Measurements from ENCODE around the gene CCDC51. TPM values are rescaled to one million over a fixed set of nuclear protein-coding genes. Genes with fewer than 3 reads are reported as not detected.

Gene CCDC51
- total RNA-seq, 4 donors from 2014 or later = 23.4 to 33.3 (median 29.2) TPM

- no peaks in the 10 kb centered on the region for H3K9me3 ChIP-seq
- H3K27me3 ChIP-seq = no peaks in the 10 kb centered on the region
- no peak overlapping the region for H3K4me3 ChIP-seq
- no peak overlapping the region for H3K27ac ChIP-seq
- DNase-seq (ENCODE audit: low spot score in 2 of 2) = peak in 1 of 2 donors; percentile 13
- TF ChIP-seq POLR2A (IDR thresholded peaks at IDR 0.05) (no peak), EP300 (IDR thresholded peaks at IDR 0.05) (no peak)
- TF ChIP-seq, protein P1, sequence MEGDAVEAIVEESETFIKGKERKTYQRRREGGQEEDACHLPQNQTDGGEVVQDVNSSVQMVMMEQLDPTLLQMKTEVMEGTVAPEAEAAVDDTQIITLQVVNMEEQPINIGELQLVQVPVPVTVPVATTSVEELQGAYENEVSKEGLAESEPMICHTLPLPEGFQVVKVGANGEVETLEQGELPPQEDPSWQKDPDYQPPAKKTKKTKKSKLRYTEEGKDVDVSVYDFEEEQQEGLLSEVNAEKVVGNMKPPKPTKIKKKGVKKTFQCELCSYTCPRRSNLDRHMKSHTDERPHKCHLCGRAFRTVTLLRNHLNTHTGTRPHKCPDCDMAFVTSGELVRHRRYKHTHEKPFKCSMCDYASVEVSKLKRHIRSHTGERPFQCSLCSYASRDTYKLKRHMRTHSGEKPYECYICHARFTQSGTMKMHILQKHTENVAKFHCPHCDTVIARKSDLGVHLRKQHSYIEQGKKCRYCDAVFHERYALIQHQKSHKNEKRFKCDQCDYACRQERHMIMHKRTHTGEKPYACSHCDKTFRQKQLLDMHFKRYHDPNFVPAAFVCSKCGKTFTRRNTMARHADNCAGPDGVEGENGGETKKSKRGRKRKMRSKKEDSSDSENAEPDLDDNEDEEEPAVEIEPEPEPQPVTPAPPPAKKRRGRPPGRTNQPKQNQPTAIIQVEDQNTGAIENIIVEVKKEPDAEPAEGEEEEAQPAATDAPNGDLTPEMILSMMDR (IDR thresholded peaks at IDR 0.05) = no peak
- peaks cover 0 to 5% (median 0%) of the 10 kb centered on the region in 4 donors for H3K4me1 ChIP-seq
- H3K36me3 ChIP-seq = peaks cover 6 to 100% (median 11%) of the 10 kb centered on the region in 3 donors
- 93% methylated on average over 12 to 16 of the region's 16 CpGs for WGBS, 2 donors
These were observed 29.5 kb downstream of the CCDC51 start for GRCh38 chr3:48410205-48411040.

DNA sequence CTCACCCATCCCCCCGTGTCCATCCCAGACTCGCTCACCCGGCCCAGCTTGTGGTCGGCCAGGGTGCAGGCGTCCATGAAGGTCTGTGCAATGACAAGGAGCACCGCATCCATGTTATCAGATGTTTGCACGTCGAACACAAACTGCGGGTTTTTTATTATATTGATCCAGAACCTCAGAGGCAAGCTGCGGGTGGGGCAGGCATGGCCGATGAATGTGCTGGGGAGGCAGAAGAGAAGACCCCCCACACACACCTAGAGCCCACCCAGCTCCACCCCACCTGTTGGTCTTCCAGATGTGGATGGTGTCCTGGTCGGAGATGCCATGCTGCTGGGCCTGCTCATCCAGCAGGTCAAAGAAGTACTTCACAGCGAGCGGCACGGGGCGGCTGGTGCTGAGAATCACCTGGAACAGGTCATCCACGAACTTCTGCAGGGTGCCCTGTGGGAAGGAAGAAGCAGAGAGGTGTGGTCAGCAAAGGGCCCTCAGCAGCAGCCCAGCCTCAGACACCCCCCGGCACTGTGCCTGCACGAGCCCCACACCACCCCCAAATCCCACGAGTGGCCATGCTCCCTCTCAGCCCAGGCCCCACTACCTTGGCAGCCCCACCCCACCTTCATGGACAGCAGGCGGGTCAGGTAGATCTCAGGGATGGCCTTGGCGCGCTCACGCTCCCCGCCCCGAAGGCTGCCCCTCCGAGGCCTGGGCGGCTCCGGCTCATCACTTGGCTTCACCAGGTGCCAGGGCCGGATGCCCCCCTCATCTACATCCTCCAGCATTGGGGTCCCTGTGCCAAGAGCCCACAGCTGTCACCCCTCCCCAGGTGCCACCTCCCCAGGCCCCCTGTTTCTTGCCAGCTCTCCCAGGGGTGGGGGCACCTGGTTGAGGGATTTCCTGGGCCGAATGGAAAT is 30.4 kb downstream of the CCDC51 start:
- no peak for TF ChIP-seq EP300 (IDR thresholded peaks at IDR 0.05)
- no peak for TF ChIP-seq POLR2A (IDR thresholded peaks at IDR 0.05)
- TF ChIP-seq, protein P1 (IDR thresholded peaks at IDR 0.05) = no peak
- DNase-seq (ENCODE audit: low spot score in 2 of 2) = peak in 1 of 2 donors; percentile 11
- H3K27ac ChIP-seq = no peak overlapping the region

DNA sequence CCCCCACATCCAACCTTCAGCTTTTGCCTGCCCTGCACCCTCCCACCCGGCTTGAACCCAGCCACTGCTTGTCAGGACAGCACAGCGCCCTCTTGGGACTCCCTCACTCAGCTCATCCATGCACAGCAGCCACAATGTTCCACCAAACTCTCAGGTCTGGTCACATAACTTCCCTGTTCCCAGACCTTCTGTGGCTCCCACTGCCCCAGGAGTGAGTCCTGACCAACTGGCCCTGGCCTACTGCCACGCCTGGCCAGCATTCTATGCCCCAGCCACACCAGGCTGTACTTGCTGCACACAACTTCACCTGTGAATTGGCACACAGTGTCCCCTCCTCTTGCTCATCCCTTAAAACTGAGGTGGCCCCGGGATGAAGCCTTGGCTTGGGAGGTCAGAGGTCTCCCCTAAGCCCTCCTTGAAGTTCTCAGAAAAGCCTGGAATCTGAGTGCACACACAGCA is 31.1 kb downstream of the CCDC51 start:
- no peaks in the 10 kb centered on the region for H3K27me3 ChIP-seq
- peaks cover 0 to 4% (median 0%) of the 10 kb centered on the region in 4 donors for H3K4me1 ChIP-seq
- WGBS, 2 donors = 86% methylated on average over 4 of the region's 4 CpGs
- no peaks in the 10 kb centered on the region for H3K9me3 ChIP-seq
- TF ChIP-seq EP300 (IDR thresholded peaks at IDR 0.05) = no peak
- H3K4me3 ChIP-seq = no peak overlapping the region
- H3K27ac ChIP-seq = no peak overlapping the region
- peaks cover 0 to 100% (median 11%) of the 10 kb centered on the region in 3 donors for H3K36me3 ChIP-seq
- DNase-seq (ENCODE audit: low spot score in 2 of 2) = peak; percentile 4 to 8

More for the DNA sequence above, 30.4 kb downstream of the CCDC51 start:
- 94 to 96% methylated on average over 22 to 30 of the region's 31 CpGs for WGBS, 2 donors
- Histone ChIP-seq H3K27me3 (no peaks in the 10 kb centered on the region), H3K4me1 (peaks cover 0 to 5% (median 0%) of the 10 kb centered on the region in 4 donors), H3K4me3 (no peak overlapping the region), H3K9me3 (no peaks in the 10 kb centered on the region), H3K36me3 (peaks cover 2 to 100% (median 11%) of the 10 kb centered on the region in 3 donors)

DNA sequence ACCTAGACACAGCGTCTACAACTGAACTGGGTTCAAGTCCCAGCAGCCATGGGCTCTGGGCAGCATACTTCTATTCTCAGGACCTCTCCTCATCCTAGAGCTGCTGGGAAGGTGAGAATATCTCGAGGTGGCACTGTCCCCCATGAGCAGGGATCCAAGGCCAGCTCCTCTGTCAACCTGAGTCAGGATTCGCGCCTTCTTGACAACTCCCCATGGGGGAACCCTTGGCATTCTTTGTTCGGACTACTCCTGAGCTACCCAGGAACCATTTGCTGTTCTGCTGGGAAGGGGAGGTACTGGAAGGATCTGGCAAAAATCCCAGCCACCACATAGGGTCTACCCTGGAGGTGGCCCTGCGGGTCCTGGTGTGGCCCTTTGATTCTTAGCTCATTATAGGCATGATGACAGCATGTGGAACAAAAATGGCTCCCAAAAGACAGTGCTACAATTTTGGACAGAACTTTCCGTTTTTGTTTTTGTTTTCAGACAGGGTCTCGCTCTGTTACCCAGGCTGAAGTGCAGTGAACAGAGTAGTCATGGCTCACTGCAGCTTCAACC is 32.3 kb downstream of the CCDC51 start:
- Histone ChIP-seq H3K9me3 (no peaks in the 10 kb centered on the region), H3K4me1 (peaks cover 0 to 5% (median under 1%) of the 10 kb centered on the region in 4 donors), H3K27ac (no peak overlapping the region), H3K27me3 (no peaks in the 10 kb centered on the region), H3K36me3 (peaks cover 0 to 99% (median 10%) of the 10 kb centered on the region in 3 donors), H3K4me3 (no peak overlapping the region)
- WGBS, 2 donors = 86% methylated on average over 8 of the region's 8 CpGs
- DNase-seq (ENCODE audit: low spot score in 2 of 2) = peak; percentile 2 to 5
- TF ChIP-seq EP300 (IDR thresholded peaks at IDR 0.05) = no peak
- TF ChIP-seq, protein P1 (IDR thresholded peaks at IDR 0.05) = no peak
- TF ChIP-seq POLR2A (IDR thresholded peaks at IDR 0.05) = no peak

Data from tibial nerve (tissue), 4 donors.